Skin epidermis (tissue), 12 donors: ENCODE measurements around the gene ORMDL2.
A peak's percentile ranks its signal among the peaks of the same experiment; 100 is the strongest.
"Not testable (repeated sequence)": the region's sequence is repeated elsewhere in the genome, so short reads cannot be mapped to it uniquely, and the experiment has no call there.

ENCODE experiments used
- H3K27ac ChIP-seq, 21 experiments: fragments of 200-600 bp; sonication (generic) in 11 of 21; one replicate each; pipeline ENCODE4 v1.5.0; 2020; ENCODE audit warnings: mild to moderate bottlenecking in 3 of 21, inconsistent platforms in 2 of 21, moderate library complexity in 2 of 21
- H3K4me3 ChIP-seq, 7 experiments: fragments of 200-600 bp; sonication (generic) in 2 of 7; one replicate each; pipeline ENCODE4 v1.5.0; 2020; ENCODE audit warnings: inconsistent platforms in 2 of 7, mild to moderate bottlenecking in 2 of 7, moderate library complexity in 1 of 7

ORMDL2 gene

GRCh38 chr12:55824726-55825125 is 6.9 kb downstream of the ORMDL2 start:
- no peak overlapping the region for H3K4me3 ChIP-seq
- no peak overlapping the region for H3K27ac ChIP-seq

GRCh38 chr12:55827806-55828205 is 10.0 kb downstream of the ORMDL2 start:
- peak overlapping the region in 9 of 21 experiments; percentile 0 to 97 (median 77) for H3K27ac ChIP-seq
- H3K4me3 ChIP-seq: no peak overlapping the region

- Histone ChIP-seq H3K27ac (peak overlapping the region in 17 of 21 experiments; percentile 9 to 97 (median 91)), H3K4me3 (peak overlapping the region in 3 of 7 experiments; percentile 69 to 94 (median 89))
Measured at GRCh38 chr12:55828357-55828756, 10.5 kb downstream of the ORMDL2 start.

GRCh38 chr12:55829967-55830600 is 12.2 kb downstream of the ORMDL2 start:
- Histone ChIP-seq H3K4me3 (peak overlapping the region; percentile 54 to 94 (median 79)), H3K27ac (peak overlapping the region; percentile 31 to 97 (median 90))

GRCh38 chr12:55830601-55831446 is 13.0 kb downstream of the ORMDL2 start:
- H3K27ac ChIP-seq: peak overlapping the region; percentile 43 to 97 (median 90)
- H3K4me3 ChIP-seq: peak overlapping the region; percentile 54 to 94 (median 79)

- Histone ChIP-seq H3K27ac (peak overlapping the region in 19 of 21 experiments; percentile 43 to 97 (median 91)), H3K4me3 (peak overlapping the region; percentile 54 to 94 (median 79))
Measured at GRCh38 chr12:55831447-55831815, 13.6 kb downstream of the ORMDL2 start.

GRCh38 chr12:55833056-55833455 is 15.2 kb downstream of the ORMDL2 start:
- no peak overlapping the region for H3K4me3 ChIP-seq
- H3K27ac ChIP-seq: peak overlapping the region in 2 of 21 experiments; percentile 17 to 36

- H3K4me3 ChIP-seq: not testable (repeated sequence)
- H3K27ac ChIP-seq: peak overlapping the region in 1 of 21 experiments; percentile 40
Measured at GRCh38 chr12:55834400-55834799, 16.6 kb downstream of the ORMDL2 start.

- Histone ChIP-seq H3K27ac (no peak overlapping the region), H3K4me3 (no peak overlapping the region)
Measured at GRCh38 chr12:55838361-55838760, 20.5 kb downstream of the ORMDL2 start.

- Histone ChIP-seq H3K27ac (no peak overlapping the region), H3K4me3 (no peak overlapping the region)
Measured at GRCh38 chr12:55839345-55840140, 21.7 kb downstream of the ORMDL2 start.

- Histone ChIP-seq H3K27ac (peak overlapping the region in 2 of 21 experiments; percentile 84 to 85), H3K4me3 (no peak overlapping the region)
Measured at GRCh38 chr12:55840581-55841351, 22.9 kb downstream of the ORMDL2 start.

GRCh38 chr12:55842681-55843429 is 25.0 kb downstream of the ORMDL2 start, which contains the start of gene MMP19:
Gene MMP19 (minus strand): TSS chr12:55842936. CDS start chr12:55842830, 106 bp downstream.
- peak within 1 kb of the TSS; percentile 13 to 46 (median 34) for H3K4me3 ChIP-seq

GRCh38 chr12:55843431-55843830 is 25.6 kb downstream of the ORMDL2 start:
- Histone ChIP-seq H3K4me3 (no peak overlapping the region), H3K27ac (peak overlapping the region in 12 of 21 experiments; percentile 42 to 88 (median 81))

More at GRCh38 chr12:55842681-55843429, 25.0 kb downstream of the ORMDL2 start, which contains the start of gene MMP19:
- H3K27ac ChIP-seq: peak within 1 kb of the TSS in 20 of 21 experiments; percentile 2 to 88 (median 80)

- no peak overlapping the region for H3K4me3 ChIP-seq
- H3K27ac ChIP-seq: peak overlapping the region in 13 of 21 experiments; percentile 20 to 98 (median 89)
Measured at GRCh38 chr12:55844961-55845360, 27.1 kb downstream of the ORMDL2 start.

GRCh38 chr12:55845361-55845760 is 27.5 kb downstream of the ORMDL2 start:
- Histone ChIP-seq H3K4me3 (no peak overlapping the region), H3K27ac (peak overlapping the region in 15 of 21 experiments; percentile 7 to 98 (median 87))

GRCh38 chr12:55845785-55846496 is 28.1 kb downstream of the ORMDL2 start:
- Histone ChIP-seq H3K4me3 (no peak overlapping the region), H3K27ac (peak overlapping the region in 19 of 21 experiments; percentile 7 to 98 (median 89))

- Histone ChIP-seq H3K27ac (peak overlapping the region in 20 of 21 experiments; percentile 66 to 98 (median 88)), H3K4me3 (no peak overlapping the region)
Measured at GRCh38 chr12:55847033-55847432, 29.2 kb downstream of the ORMDL2 start.
